MM.1S (cell line): ENCODE data around the gene SLC1A2.

Experiments
- DNase-seq: peaks from one replicate; pipeline ENCODE4 v3.0.0-alpha.2; 2015
- H2AFZ ChIP-seq: fragments of 300-600 bp; sonication (generic); 2 replicates; pipeline ENCODE4 v1.6.0; 2016; ENCODE audit warnings: antibody characterized with exemption, low read length
- H3F3A ChIP-seq: fragments of 300-600 bp; sonication (generic); 2 replicates; pipeline ENCODE4 v1.6.1; 2016; ENCODE audit warnings: mild to moderate bottlenecking, antibody characterized with exemption, low read length, moderate library complexity, mixed read lengths; ENCODE audit not compliant: insufficient read depth
- H3K27ac ChIP-seq: fragments of 300-600 bp; sonication (generic); 2 replicates; pipeline ENCODE4 v1.5.1; 2016; ENCODE audit warnings: mild to moderate bottlenecking, low read length
- H3K27me3 ChIP-seq: fragments of 300-600 bp; sonication (generic); replicated peaks from 2 replicates; pipeline ENCODE4 v1.6.0; 2016; ENCODE audit warnings: low read length; ENCODE audit not compliant: insufficient read depth
- H3K36me3 ChIP-seq: fragments of 300-600 bp; sonication (generic); replicated peaks from 2 replicates; pipeline ENCODE4 v1.6.1; 2016; ENCODE audit warnings: mild to moderate bottlenecking, low read length, mixed read lengths; ENCODE audit not compliant: insufficient read depth
- H3K4me1 ChIP-seq: fragments of 300-600 bp; sonication (generic); 2 replicates; pipeline ENCODE4 v1.6.1; 2016; ENCODE audit warnings: low read length, mixed read lengths
- H3K4me2 ChIP-seq: fragments of 300-600 bp; sonication (generic); 2 replicates; pipeline ENCODE4 v1.6.0; 2016; ENCODE audit warnings: low read depth, low read length
- H3K4me3 ChIP-seq: fragments of 300-600 bp; sonication (generic); 2 replicates; pipeline ENCODE4 v1.5.1; 2016; ENCODE audit warnings: low read length, mixed read lengths
- H3K79me2 ChIP-seq: fragments of 300-600 bp; sonication (generic); 2 replicates; pipeline ENCODE4 v1.6.1; 2016; ENCODE audit warnings: mixed run types, low read length, mixed read lengths
- H3K9ac ChIP-seq: fragments of 300-600 bp; sonication (generic); 2 replicates; pipeline ENCODE4 v1.6.1; 2016; ENCODE audit warnings: low read length, mixed read lengths
- H3K9me2 ChIP-seq: fragments of 300-600 bp; sonication (generic); replicated peaks from 2 replicates; pipeline ENCODE4 v1.6.1; 2016; ENCODE audit warnings: mild to moderate bottlenecking, low read length, mixed read lengths; ENCODE audit not compliant: insufficient read depth
- H3K9me3 ChIP-seq: fragments of 300-600 bp; sonication (generic); replicated peaks from 2 replicates; pipeline ENCODE4 v1.6.1; 2016; ENCODE audit warnings: mild to moderate bottlenecking, low read length, mixed read lengths; ENCODE audit not compliant: insufficient read depth
- H4K20me1 ChIP-seq: fragments of 300-600 bp; sonication (generic); 2 replicates; pipeline ENCODE4 v1.6.1; 2016; ENCODE audit warnings: mild to moderate bottlenecking, low read length, moderate library complexity, mixed read lengths; ENCODE audit not compliant: insufficient read depth
- CTCF ChIP-seq: fragments of 300-600 bp; sonication (generic); IDR thresholded peaks from 2 replicates; pipeline ENCODE4 v1.5.1; 2016; ENCODE audit warnings: antibody characterized with exemption, low read length, mixed read lengths
- EZH2 ChIP-seq: fragments of 300-600 bp; sonication (generic); optimal IDR thresholded peaks from 2 replicates; pipeline ENCODE3; 2017; ENCODE audit warnings: low read depth, mild to moderate bottlenecking, antibody characterized with exemption, low read length, mixed read lengths
- EZH2phosphoT487 ChIP-seq: fragments of 300-600 bp; sonication (generic); IDR thresholded peaks from 2 replicates; pipeline ENCODE4 v1.6.1; 2018; ENCODE audit warnings: antibody characterized with exemption, low read length

Gene SLC1A2

GRCh38 chr11:35225946-35226520, 193.3 kb downstream of the SLC1A2 start:
- peaks cover 21% of the 10 kb centered on the region for H3K36me3 ChIP-seq
- no peaks in the 10 kb centered on the region for H3K27me3 ChIP-seq
- no peak overlapping the region for H3K9ac ChIP-seq
- H4K20me1 ChIP-seq = no peaks in the 10 kb centered on the region
- H3F3A ChIP-seq = 0 out of 2 replicates have a peak, but pooled peaks cover 5% of the 10 kb centered on the region
- H3K27ac ChIP-seq = no peak overlapping the region
- no peak overlapping the region for H3K4me2 ChIP-seq
- H3K79me2 ChIP-seq = no peaks in the 10 kb centered on the region
- no peak overlapping the region for H3K4me3 ChIP-seq
- H3K9me3 ChIP-seq = no peaks in the 10 kb centered on the region
- no peak overlapping the region for H2AFZ ChIP-seq
- DNase-seq = no peak
- no peaks in the 10 kb centered on the region for H3K4me1 ChIP-seq
- no peak for TF ChIP-seq EZH2
- no peak for TF ChIP-seq CTCF
- H3K9me2 ChIP-seq = no peaks in the 10 kb centered on the region

GRCh38 chr11:35223991-35224390, 195.4 kb downstream of the SLC1A2 start:
- Histone ChIP-seq H3F3A (no peaks in the 10 kb centered on the region), H4K20me1 (no peaks in the 10 kb centered on the region), H2AFZ (no peak overlapping the region), H3K9me2 (no peaks in the 10 kb centered on the region), H3K27ac (no peak overlapping the region), H3K36me3 (peaks cover 23% of the 10 kb centered on the region), H3K4me1 (no peaks in the 10 kb centered on the region), H3K4me2 (no peak overlapping the region), H3K4me3 (no peak overlapping the region), H3K9me3 (no peaks in the 10 kb centered on the region), H3K27me3 (no peaks in the 10 kb centered on the region), H3K9ac (no peak overlapping the region), H3K79me2 (no peaks in the 10 kb centered on the region)
- no peak for DNase-seq
- TF ChIP-seq EZH2phosphoT487 (no peak), CTCF (no peak), EZH2 (no peak)

DNA sequence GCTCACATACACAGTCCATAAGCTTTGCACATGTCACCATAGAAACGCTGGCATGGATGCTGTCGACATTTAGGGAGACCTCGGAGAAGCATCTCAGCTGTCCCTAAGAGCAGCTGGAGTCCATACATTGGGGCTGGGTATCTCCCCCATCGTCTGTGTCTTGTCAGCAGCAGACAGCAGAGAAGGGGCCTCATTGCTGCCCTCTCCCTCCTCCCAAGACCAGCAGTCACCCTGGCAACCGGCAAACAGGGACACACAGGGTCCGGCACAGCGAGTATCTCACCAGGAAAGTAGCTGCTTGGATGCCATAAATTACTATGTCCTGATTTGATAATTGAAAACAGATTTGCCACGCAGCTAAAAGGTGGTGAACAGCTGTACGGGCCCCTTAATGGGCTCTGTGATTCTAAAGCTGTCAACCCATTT, 196.0 kb downstream of the SLC1A2 start:
- Histone ChIP-seq H3K4me2 (no peak overlapping the region), H3K27ac (no peak overlapping the region), H3K9me3 (no peaks in the 10 kb centered on the region), H3K27me3 (no peaks in the 10 kb centered on the region), H3K79me2 (no peaks in the 10 kb centered on the region), H3K4me3 (no peak overlapping the region), H3F3A (0 out of 2 replicates have a peak, but pooled peaks cover 5% of the 10 kb centered on the region), H3K9ac (no peak overlapping the region), H4K20me1 (no peaks in the 10 kb centered on the region), H3K4me1 (no peaks in the 10 kb centered on the region), H2AFZ (no peak overlapping the region), H3K36me3 (peaks cover 21% of the 10 kb centered on the region), H3K9me2 (no peaks in the 10 kb centered on the region)
- DNase-seq = no peak
- TF ChIP-seq EZH2 = no peak
- TF ChIP-seq EZH2phosphoT487 = no peak
- TF ChIP-seq CTCF = no peak
